ENCODE results near the gene HSPA1B. TPM values are rescaled to one million over a fixed set of nuclear protein-coding genes. Genes with fewer than 3 reads are reported as not detected.
"Not testable (repeated sequence)": the region's sequence is repeated elsewhere in the genome, so short reads cannot be mapped to it uniquely, and the experiment has no call there.

The HSPA1B gene
- polyA plus RNA-seq, 3 donors = 125 to 178 (median 158) TPM

GRCh38 chr6:31821301-31822035, 6.1 kb upstream of the HSPA1B start:
- DNase-seq = peak; percentile 59

GRCh38 chr6:31822036-31822821, 5.3 kb upstream of the HSPA1B start:
- DNase-seq = peak; percentile 71

- not testable (repeated sequence) for DNase-seq
Observed at GRCh38 chr6:31823592-31824196, 3.8 kb upstream of the HSPA1B start.

GRCh38 chr6:31825553-31825952, 2.0 kb upstream of the HSPA1B start:
- no peak for DNase-seq

GRCh38 chr6:31826793-31827285, 699 bp upstream of the HSPA1B start:
- DNase-seq = no peak

GRCh38 chr6:31829633-31830283, 2.2 kb downstream of the HSPA1B start:
- DNase-seq = peak; percentile 60

- no peak for DNase-seq
Observed at GRCh38 chr6:31830886-31831335, 3.4 kb downstream of the HSPA1B start.

GRCh38 chr6:31831350-31832215, 4.0 kb downstream of the HSPA1B start:
- DNase-seq = no peak

GRCh38 chr6:31834367-31835250, 7.1 kb downstream of the HSPA1B start:
- peak; percentile 93 for DNase-seq

- DNase-seq = no peak
Observed at GRCh38 chr6:31836047-31836473, 8.5 kb downstream of the HSPA1B start.

GRCh38 chr6:31836474-31837368, 9.2 kb downstream of the HSPA1B start:
- no peak for DNase-seq

- no peak for DNase-seq
Observed at GRCh38 chr6:31837369-31838113, 10.0 kb downstream of the HSPA1B start.

GRCh38 chr6:31838114-31838553, 10.6 kb downstream of the HSPA1B start:
- DNase-seq = not testable (repeated sequence)

- no peak for DNase-seq
Observed at GRCh38 chr6:31838968-31839367, 11.4 kb downstream of the HSPA1B start.

- DNase-seq = not testable (repeated sequence)
Observed at GRCh38 chr6:31839779-31840126, 12.2 kb downstream of the HSPA1B start.

- no peak for DNase-seq
Observed at GRCh38 chr6:31842053-31842452, 14.5 kb downstream of the HSPA1B start.

- DNase-seq = no peak
Observed at GRCh38 chr6:31844507-31844906, 17.0 kb downstream of the HSPA1B start.

All from renal pelvis (tissue), 4 donors.